HEK293 (cell line): ENCODE measurements around the gene OTOS.
A peak's percentile ranks its signal among the peaks of the same experiment; 100 is the strongest.

Experiments used
- CTCF ChIA-PET: fragments of 350-600 bp; formaldehyde crosslinking; extraction: SDS; loops from one replicate; lab custom pipeline; 2021; ENCODE audit warnings: antibody characterized with exemption; lab: Yijun Ruan, JAX
- POLR2A ChIA-PET: fragments of 300-600 bp; formaldehyde crosslinking; extraction: SDS; loops from one replicate; lab custom pipeline; 2020; ENCODE audit warnings: antibody characterized with exemption, inconsistent platforms; lab: Yijun Ruan, JAX
- H3K27ac ChIP-seq: fragments of 200-500 bp; sonication (Bioruptor generic); 2 replicates; pipeline ENCODE4 v1.5.1; 2014; ENCODE audit warnings: low read depth, low read length, control low read depth, inconsistent platforms; ENCODE audit errors: extremely low read depth
- H3K36me3 ChIP-seq, 2 experiments: fragments of 200-500 bp in 1 of 2; sonication (Bioruptor generic) in 1 of 2; 1 replicate in 1 of 2; 2 replicates in 1 of 2; pipeline ENCODE4 v1.5.1; 2014 to 2017; ENCODE audit warnings: inconsistent platforms in 2 of 2, low read length in 2 of 2; ENCODE audit not compliant: control insufficient read depth in 2 of 2, insufficient read depth in 1 of 2
- H3K4me1 ChIP-seq: fragments of 200-500 bp; sonication (Bioruptor generic); 2 replicates; pipeline ENCODE4 v1.5.1; 2014; ENCODE audit warnings: mild to moderate bottlenecking, low read length, inconsistent platforms; ENCODE audit not compliant: control insufficient read depth, insufficient read depth
- H3K4me3 ChIP-seq: 2 replicates; pipeline ENCODE4 v1.5.1; 2011; ENCODE audit warnings: low read depth, mild to moderate bottlenecking, control low read depth, low read length, moderate library complexity
- H3K9me3 ChIP-seq: fragments of 200-500 bp; sonication (Bioruptor generic); 2 replicates; pipeline ENCODE4 v1.5.1; 2014; ENCODE audit warnings: low read depth, low read length, inconsistent platforms; ENCODE audit not compliant: control insufficient read depth, insufficient read depth
- EGR2 ChIP-seq: fragments of 450-650 bp; formaldehyde crosslinking; IDR thresholded peaks from 2 replicates; pipeline ENCODE4 v1.5.1; 2016; ENCODE audit warnings: low read depth, missing biosample characterization, missing genetic modification characterization
- MEIS1 ChIP-seq: sonication (generic); formaldehyde crosslinking; IDR thresholded peaks from 2 replicates; pipeline ENCODE4 v1.8.1; 2022; ENCODE audit warnings: missing genetic modification reagents, mild to moderate bottlenecking, borderline replicate concordance
- PRDM10 ChIP-seq: fragments of 450-650 bp; formaldehyde crosslinking; IDR thresholded peaks from 2 replicates; pipeline ENCODE4 v1.5.1; 2016; ENCODE audit warnings: missing biosample characterization, missing genetic modification characterization
- REST ChIP-seq: fragments of 450-650 bp; formaldehyde crosslinking; IDR thresholded peaks from 2 replicates; pipeline ENCODE4 v1.5.1; 2016; ENCODE audit warnings: missing biosample characterization, missing genetic modification characterization
- ZBTB26 ChIP-seq: fragments of 450-650 bp; formaldehyde crosslinking; optimal IDR thresholded peaks from 2 replicates; pipeline ENCODE3; 2016; ENCODE audit warnings: missing biosample characterization, mild to moderate bottlenecking, missing genetic modification characterization
- ZNF146 ChIP-seq: fragments of 450-650 bp; formaldehyde crosslinking; IDR thresholded peaks from 2 replicates; pipeline ENCODE4 v1.5.1; 2016; ENCODE audit warnings: missing biosample characterization, missing genetic modification characterization
- ZNF280D ChIP-seq: fragments of 450-650 bp; formaldehyde crosslinking; IDR thresholded peaks from 2 replicates; pipeline ENCODE4 v1.5.1; 2016; ENCODE audit warnings: missing biosample characterization, missing genetic modification characterization
- ZNF335 ChIP-seq: fragments of 450-650 bp; formaldehyde crosslinking; conservative IDR thresholded peaks from 2 replicates; pipeline ENCODE4 v1.5.1; 2016; ENCODE audit warnings: missing biosample characterization, missing genetic modification characterization
- ZNF350 ChIP-seq: fragments of 450-650 bp; formaldehyde crosslinking; IDR thresholded peaks from 2 replicates; pipeline ENCODE4 v1.5.0; 2017; ENCODE audit warnings: missing biosample characterization, mild to moderate bottlenecking, missing genetic modification characterization
- ZNF394 ChIP-seq: fragments of 450-650 bp; formaldehyde crosslinking; IDR thresholded peaks from 2 replicates; pipeline ENCODE4 v1.5.1; 2016; ENCODE audit warnings: missing biosample characterization, missing genetic modification characterization, mild to moderate bottlenecking, moderate library complexity, borderline replicate concordance
- ZNF416 ChIP-seq: fragments of 450-650 bp; formaldehyde crosslinking; IDR thresholded peaks from 2 replicates; pipeline ENCODE4 v1.5.1; 2016; ENCODE audit warnings: missing biosample characterization, missing genetic modification characterization
- ZNF555 ChIP-seq: fragments of 450-650 bp; formaldehyde crosslinking; conservative IDR thresholded peaks from 2 replicates; pipeline ENCODE4 v1.5.1; 2017; ENCODE audit warnings: missing biosample characterization, mild to moderate bottlenecking, missing genetic modification characterization, inconsistent platforms
- ZNF558 ChIP-seq: fragments of 450-650 bp; formaldehyde crosslinking; IDR thresholded peaks from 2 replicates; pipeline ENCODE4 v1.5.1; 2016; ENCODE audit warnings: missing biosample characterization, missing genetic modification characterization
- ZNF585B ChIP-seq: fragments of 450-650 bp; formaldehyde crosslinking; IDR thresholded peaks from 2 replicates; pipeline ENCODE4 v1.5.1; 2016; ENCODE audit warnings: missing biosample characterization, missing genetic modification characterization
- ZNF707 ChIP-seq: fragments of 450-650 bp; formaldehyde crosslinking; IDR thresholded peaks from 2 replicates; pipeline ENCODE4 v1.5.1; 2016; ENCODE audit warnings: missing biosample characterization, missing genetic modification characterization
- ZNF792 ChIP-seq: fragments of 450-650 bp; formaldehyde crosslinking; IDR thresholded peaks from 2 replicates; pipeline ENCODE4 v1.5.1; 2016; ENCODE audit warnings: missing biosample characterization, missing genetic modification characterization
- ZNF837 ChIP-seq: fragments of 450-650 bp; formaldehyde crosslinking; IDR thresholded peaks from 2 replicates; pipeline ENCODE4 v1.5.1; 2016; ENCODE audit warnings: missing biosample characterization, missing genetic modification characterization
- ZSCAN30 ChIP-seq: fragments of 450-650 bp; IDR thresholded peaks from 2 replicates; pipeline ENCODE4 v1.5.1; 2018; ENCODE audit warnings: missing biosample characterization, mild to moderate bottlenecking, missing genetic modification characterization, moderate library complexity
- TF ChIP-seq, protein P1 (sequence below): fragments of 450-650 bp; formaldehyde crosslinking; IDR thresholded peaks from 2 replicates; pipeline ENCODE4 v1.5.1; 2016; ENCODE audit warnings: missing biosample characterization, missing genetic modification characterization
- TF ChIP-seq, protein P2 (sequence below): fragments of 450-650 bp; formaldehyde crosslinking; IDR thresholded peaks from 2 replicates; pipeline ENCODE4 v1.5.1; 2016; ENCODE audit warnings: missing biosample characterization, missing genetic modification characterization

Gene OTOS

DNA sequence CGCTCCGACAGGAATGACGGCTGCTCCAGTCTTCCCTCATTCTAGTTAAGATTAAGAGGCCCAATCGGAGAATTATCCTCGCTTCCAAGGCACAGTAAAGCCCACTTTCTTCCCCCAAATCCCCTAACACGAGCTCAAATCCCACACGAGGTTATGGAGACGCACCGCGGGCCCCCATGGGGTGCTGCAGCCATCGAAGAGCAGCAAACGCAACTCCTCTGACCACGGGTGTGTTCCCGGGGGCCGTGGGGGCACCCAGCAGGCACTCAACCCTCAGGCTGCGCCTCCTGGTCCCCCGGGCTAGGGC is 4.8 kb downstream of the OTOS start:
- H3K36me3 ChIP-seq: peaks cover 0 to 39% of the 10 kb centered on the region in 2 experiments; a peak in 1 of 3 replicates
- ChIA-PET POLR2A (no interaction called here), CTCF (no interaction called here)
- peak overlapping the region; percentile 98 for H3K4me3 ChIP-seq
- TF ChIP-seq ZNF707 (no peak), ZNF280D (tag by site-specific recombination) (no peak), ZNF416 (tag by site-specific recombination) (no peak), ZNF394 (tag by site-specific recombination) (no peak), ZNF792 (tag by site-specific recombination) (no peak), PRDM10 (no peak), ZNF585B (tag by site-specific recombination) (no peak), ZNF837 (tag by site-specific recombination) (no peak), ZBTB26 (tag by site-specific recombination) (no peak), ZSCAN30 (tag by site-specific recombination) (no peak), REST (tag by site-specific recombination) (no peak), ZNF146 (tag by site-specific recombination) (no peak), EGR2 (tag by site-specific recombination) (no peak), ZNF555 (tag by site-specific recombination) (no peak), ZNF558 (tag by site-specific recombination) (no peak), MEIS1 (CRISPR knock-in tag) (no peak), ZNF335 (tag by site-specific recombination) (no peak), ZNF350 (tag by site-specific recombination) (no peak)
- TF ChIP-seq, protein P1, sequence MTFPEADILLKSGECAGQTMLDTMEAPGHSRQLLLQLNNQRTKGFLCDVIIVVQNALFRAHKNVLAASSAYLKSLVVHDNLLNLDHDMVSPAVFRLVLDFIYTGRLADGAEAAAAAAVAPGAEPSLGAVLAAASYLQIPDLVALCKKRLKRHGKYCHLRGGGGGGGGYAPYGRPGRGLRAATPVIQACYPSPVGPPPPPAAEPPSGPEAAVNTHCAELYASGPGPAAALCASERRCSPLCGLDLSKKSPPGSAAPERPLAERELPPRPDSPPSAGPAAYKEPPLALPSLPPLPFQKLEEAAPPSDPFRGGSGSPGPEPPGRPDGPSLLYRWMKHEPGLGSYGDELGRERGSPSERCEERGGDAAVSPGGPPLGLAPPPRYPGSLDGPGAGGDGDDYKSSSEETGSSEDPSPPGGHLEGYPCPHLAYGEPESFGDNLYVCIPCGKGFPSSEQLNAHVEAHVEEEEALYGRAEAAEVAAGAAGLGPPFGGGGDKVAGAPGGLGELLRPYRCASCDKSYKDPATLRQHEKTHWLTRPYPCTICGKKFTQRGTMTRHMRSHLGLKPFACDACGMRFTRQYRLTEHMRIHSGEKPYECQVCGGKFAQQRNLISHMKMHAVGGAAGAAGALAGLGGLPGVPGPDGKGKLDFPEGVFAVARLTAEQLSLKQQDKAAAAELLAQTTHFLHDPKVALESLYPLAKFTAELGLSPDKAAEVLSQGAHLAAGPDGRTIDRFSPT: no peak
- TF ChIP-seq, protein P2, sequence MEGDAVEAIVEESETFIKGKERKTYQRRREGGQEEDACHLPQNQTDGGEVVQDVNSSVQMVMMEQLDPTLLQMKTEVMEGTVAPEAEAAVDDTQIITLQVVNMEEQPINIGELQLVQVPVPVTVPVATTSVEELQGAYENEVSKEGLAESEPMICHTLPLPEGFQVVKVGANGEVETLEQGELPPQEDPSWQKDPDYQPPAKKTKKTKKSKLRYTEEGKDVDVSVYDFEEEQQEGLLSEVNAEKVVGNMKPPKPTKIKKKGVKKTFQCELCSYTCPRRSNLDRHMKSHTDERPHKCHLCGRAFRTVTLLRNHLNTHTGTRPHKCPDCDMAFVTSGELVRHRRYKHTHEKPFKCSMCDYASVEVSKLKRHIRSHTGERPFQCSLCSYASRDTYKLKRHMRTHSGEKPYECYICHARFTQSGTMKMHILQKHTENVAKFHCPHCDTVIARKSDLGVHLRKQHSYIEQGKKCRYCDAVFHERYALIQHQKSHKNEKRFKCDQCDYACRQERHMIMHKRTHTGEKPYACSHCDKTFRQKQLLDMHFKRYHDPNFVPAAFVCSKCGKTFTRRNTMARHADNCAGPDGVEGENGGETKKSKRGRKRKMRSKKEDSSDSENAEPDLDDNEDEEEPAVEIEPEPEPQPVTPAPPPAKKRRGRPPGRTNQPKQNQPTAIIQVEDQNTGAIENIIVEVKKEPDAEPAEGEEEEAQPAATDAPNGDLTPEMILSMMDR (tag by site-specific recombination): no peak
- H3K4me1 ChIP-seq: peaks cover 9% of the 10 kb centered on the region; the same call in 1 of the 2 replicates
- no peaks in the 10 kb centered on the region for H3K9me3 ChIP-seq
- peak overlapping the region; percentile 53; the same call in 1 of the 2 replicates for H3K27ac ChIP-seq
